ENCODE data around the gene LAMA5. TPM values are rescaled to one million over a fixed set of nuclear protein-coding genes. Genes with fewer than 3 reads are reported as not detected.

The LAMA5 gene
- polyA plus RNA-seq, 1 donor (not counting 4 experiments of a cell fraction or from before 2014, with no cell fraction given), result 8.7 TPM

DNA sequence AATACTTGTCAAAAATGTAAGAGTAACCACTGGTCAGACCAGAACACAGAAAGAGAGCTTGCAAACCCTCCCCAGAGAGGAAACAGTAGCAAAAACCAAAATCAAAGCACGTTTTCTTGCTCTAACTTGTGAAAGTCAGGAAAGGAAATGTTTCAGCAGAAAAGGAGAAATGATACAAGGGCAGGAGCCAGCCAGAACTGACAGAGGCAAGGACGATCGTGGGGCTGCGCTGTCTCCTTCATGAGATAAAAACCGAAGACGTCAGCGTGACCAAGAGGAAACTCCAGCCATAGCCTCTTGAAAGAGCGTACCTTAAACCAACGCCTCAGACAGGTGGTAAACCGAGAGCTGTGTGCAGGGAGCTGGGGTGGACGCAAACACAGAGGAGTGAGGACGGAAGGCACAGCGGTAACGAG lies 27.5 kb downstream of the LAMA5 start:
- H2AFZ ChIP-seq (ENCODE audit: control insufficient read depth, low read length), result no peak overlapping the region
- no peaks in the 10 kb centered on the region for H4K20me1 ChIP-seq (ENCODE audit: control insufficient read depth, extremely low read depth, insufficient read depth, low read length)
- DNase-seq (ENCODE audit: low read depth, low spot score), result no peak
- no peak overlapping the region for H3K4me3 ChIP-seq (ENCODE audit: control insufficient read depth in 2 of 3, extremely low read depth in 1 of 3, insufficient read depth in 2 of 3, low read depth in 1 of 3, low read length in 3 of 3)
- no peak overlapping the region for H3K4me2 ChIP-seq (ENCODE audit: control insufficient read depth, extremely low read depth, insufficient read depth, low read depth, low read length)
- H3K36me3 ChIP-seq (ENCODE audit: control insufficient read depth in 2 of 2, extremely low read depth in 1 of 2, insufficient read depth in 2 of 2, low read length in 2 of 2), result peaks cover 47 to 51% of the 10 kb centered on the region in 2 experiments
- dilution Hi-C loops (cut with MboI; ENCODE audit: extremely low pct_ligation_motif_present, low sequenced_read_pairs), result no loop called here
- no peaks in the 10 kb centered on the region for H3K9me3 ChIP-seq (ENCODE audit: control insufficient read depth, low read depth, low read length)
- no peak overlapping the region for H3K27ac ChIP-seq (ENCODE audit: control insufficient read depth, insufficient read depth, low read length)
- no peaks in the 10 kb centered on the region for H3K27me3 ChIP-seq (ENCODE audit: control insufficient read depth, extremely low read depth, insufficient read depth, low read length)
- H3K79me2 ChIP-seq (ENCODE audit: control insufficient read depth, insufficient read depth, low read length), result peaks cover 4% of the 10 kb centered on the region
- no peak overlapping the region for H3K9ac ChIP-seq (ENCODE audit: control insufficient read depth, extremely low read depth, insufficient read depth, low read length)
- no peaks in the 10 kb centered on the region for H3K4me1 ChIP-seq (ENCODE audit: control insufficient read depth, extremely low read depth, insufficient read depth, low read length)
- no peaks in the 10 kb centered on the region for H3K9me1 ChIP-seq (ENCODE audit: control insufficient read depth, extremely low read depth, insufficient read depth, low read length)
- FAIRE-seq, result no peak
- TF ChIP-seq, protein P1, sequence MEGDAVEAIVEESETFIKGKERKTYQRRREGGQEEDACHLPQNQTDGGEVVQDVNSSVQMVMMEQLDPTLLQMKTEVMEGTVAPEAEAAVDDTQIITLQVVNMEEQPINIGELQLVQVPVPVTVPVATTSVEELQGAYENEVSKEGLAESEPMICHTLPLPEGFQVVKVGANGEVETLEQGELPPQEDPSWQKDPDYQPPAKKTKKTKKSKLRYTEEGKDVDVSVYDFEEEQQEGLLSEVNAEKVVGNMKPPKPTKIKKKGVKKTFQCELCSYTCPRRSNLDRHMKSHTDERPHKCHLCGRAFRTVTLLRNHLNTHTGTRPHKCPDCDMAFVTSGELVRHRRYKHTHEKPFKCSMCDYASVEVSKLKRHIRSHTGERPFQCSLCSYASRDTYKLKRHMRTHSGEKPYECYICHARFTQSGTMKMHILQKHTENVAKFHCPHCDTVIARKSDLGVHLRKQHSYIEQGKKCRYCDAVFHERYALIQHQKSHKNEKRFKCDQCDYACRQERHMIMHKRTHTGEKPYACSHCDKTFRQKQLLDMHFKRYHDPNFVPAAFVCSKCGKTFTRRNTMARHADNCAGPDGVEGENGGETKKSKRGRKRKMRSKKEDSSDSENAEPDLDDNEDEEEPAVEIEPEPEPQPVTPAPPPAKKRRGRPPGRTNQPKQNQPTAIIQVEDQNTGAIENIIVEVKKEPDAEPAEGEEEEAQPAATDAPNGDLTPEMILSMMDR (optimal IDR thresholded peaks at IDR 0.05 in 1 of 3, IDR thresholded peaks at IDR 0.05 in 1 of 3, conservative IDR thresholded peaks at IDR 0.05 in 1 of 3; ENCODE audit: extremely low read depth in 1 of 3, insufficient read depth in 2 of 3, low read length in 3 of 3), result no peak
- no peak for TF ChIP-seq EZH2 (IDR thresholded peaks at IDR 0.05; ENCODE audit: low read length)

DNA sequence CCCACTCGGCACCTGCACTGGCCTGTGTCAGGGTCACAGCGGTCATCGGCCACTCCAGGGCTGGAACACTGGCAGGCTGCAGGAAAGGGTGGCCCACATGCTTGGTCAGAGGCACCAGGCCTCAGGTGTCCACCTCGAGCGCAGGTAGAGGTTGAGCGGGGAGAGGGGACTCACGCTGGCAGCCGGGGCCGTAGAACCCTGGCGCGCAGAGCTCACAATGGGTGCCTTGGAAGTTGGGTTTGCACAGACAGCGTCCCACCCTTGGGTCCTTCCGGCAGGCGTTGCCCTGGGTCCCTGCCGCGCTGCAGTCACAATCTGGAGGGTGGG lies 28.9 kb downstream of the LAMA5 start:
- Histone ChIP-seq H3K9ac (ENCODE audit: control insufficient read depth, extremely low read depth, insufficient read depth, low read length) (no peak overlapping the region), H2AFZ (ENCODE audit: control insufficient read depth, low read length) (no peak overlapping the region), H3K79me2 (ENCODE audit: control insufficient read depth, insufficient read depth, low read length) (peaks cover 4% of the 10 kb centered on the region), H4K20me1 (ENCODE audit: control insufficient read depth, extremely low read depth, insufficient read depth, low read length) (no peaks in the 10 kb centered on the region), H3K9me3 (ENCODE audit: control insufficient read depth, low read depth, low read length) (no peaks in the 10 kb centered on the region), H3K27me3 (ENCODE audit: control insufficient read depth, extremely low read depth, insufficient read depth, low read length) (no peaks in the 10 kb centered on the region), H3K4me2 (ENCODE audit: control insufficient read depth, extremely low read depth, insufficient read depth, low read depth, low read length) (no peak overlapping the region), H3K36me3 (ENCODE audit: control insufficient read depth in 2 of 2, extremely low read depth in 1 of 2, insufficient read depth in 2 of 2, low read length in 2 of 2) (peaks cover 43 to 47% of the 10 kb centered on the region in 2 experiments), H3K4me1 (ENCODE audit: control insufficient read depth, extremely low read depth, insufficient read depth, low read length) (no peaks in the 10 kb centered on the region), H3K9me1 (ENCODE audit: control insufficient read depth, extremely low read depth, insufficient read depth, low read length) (no peaks in the 10 kb centered on the region), H3K27ac (ENCODE audit: control insufficient read depth, insufficient read depth, low read length) (no peak overlapping the region), H3K4me3 (ENCODE audit: control insufficient read depth in 2 of 3, extremely low read depth in 1 of 3, insufficient read depth in 2 of 3, low read depth in 1 of 3, low read length in 3 of 3) (no peak overlapping the region)
- FAIRE-seq, result no peak
- dilution Hi-C loops (cut with MboI; ENCODE audit: extremely low pct_ligation_motif_present, low sequenced_read_pairs), result no loop called here
- TF ChIP-seq EZH2 (IDR thresholded peaks at IDR 0.05; ENCODE audit: low read length), result no peak
- TF ChIP-seq, protein P1 (optimal IDR thresholded peaks at IDR 0.05 in 1 of 3, IDR thresholded peaks at IDR 0.05 in 1 of 3, conservative IDR thresholded peaks at IDR 0.05 in 1 of 3; ENCODE audit: extremely low read depth in 1 of 3, insufficient read depth in 2 of 3, low read length in 3 of 3), result no peak
- DNase-seq (ENCODE audit: low read depth, low spot score), result no peak

All from keratinocyte (primary cell).